Measurements from ENCODE around the gene ABCA8.
"Not testable (repeated sequence)": the region's sequence is repeated elsewhere in the genome, so short reads cannot be mapped to it uniquely, and the experiment has no call there.

ABCA8 gene, protein sequence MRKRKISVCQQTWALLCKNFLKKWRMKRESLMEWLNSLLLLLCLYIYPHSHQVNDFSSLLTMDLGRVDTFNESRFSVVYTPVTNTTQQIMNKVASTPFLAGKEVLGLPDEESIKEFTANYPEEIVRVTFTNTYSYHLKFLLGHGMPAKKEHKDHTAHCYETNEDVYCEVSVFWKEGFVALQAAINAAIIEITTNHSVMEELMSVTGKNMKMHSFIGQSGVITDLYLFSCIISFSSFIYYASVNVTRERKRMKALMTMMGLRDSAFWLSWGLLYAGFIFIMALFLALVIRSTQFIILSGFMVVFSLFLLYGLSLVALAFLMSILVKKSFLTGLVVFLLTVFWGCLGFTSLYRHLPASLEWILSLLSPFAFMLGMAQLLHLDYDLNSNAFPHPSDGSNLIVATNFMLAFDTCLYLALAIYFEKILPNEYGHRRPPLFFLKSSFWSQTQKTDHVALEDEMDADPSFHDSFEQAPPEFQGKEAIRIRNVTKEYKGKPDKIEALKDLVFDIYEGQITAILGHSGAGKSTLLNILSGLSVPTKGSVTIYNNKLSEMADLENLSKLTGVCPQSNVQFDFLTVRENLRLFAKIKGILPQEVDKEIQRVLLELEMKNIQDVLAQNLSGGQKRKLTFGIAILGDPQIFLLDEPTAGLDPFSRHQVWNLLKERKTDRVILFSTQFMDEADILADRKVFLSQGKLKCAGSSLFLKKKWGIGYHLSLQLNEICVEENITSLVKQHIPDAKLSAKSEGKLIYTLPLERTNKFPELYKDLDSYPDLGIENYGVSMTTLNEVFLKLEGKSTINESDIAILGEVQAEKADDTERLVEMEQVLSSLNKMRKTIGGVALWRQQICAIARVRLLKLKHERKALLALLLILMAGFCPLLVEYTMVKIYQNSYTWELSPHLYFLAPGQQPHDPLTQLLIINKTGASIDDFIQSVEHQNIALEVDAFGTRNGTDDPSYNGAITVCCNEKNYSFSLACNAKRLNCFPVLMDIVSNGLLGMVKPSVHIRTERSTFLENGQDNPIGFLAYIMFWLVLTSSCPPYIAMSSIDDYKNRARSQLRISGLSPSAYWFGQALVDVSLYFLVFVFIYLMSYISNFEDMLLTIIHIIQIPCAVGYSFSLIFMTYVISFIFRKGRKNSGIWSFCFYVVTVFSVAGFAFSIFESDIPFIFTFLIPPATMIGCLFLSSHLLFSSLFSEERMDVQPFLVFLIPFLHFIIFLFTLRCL (N-terminal part only)

DNA sequence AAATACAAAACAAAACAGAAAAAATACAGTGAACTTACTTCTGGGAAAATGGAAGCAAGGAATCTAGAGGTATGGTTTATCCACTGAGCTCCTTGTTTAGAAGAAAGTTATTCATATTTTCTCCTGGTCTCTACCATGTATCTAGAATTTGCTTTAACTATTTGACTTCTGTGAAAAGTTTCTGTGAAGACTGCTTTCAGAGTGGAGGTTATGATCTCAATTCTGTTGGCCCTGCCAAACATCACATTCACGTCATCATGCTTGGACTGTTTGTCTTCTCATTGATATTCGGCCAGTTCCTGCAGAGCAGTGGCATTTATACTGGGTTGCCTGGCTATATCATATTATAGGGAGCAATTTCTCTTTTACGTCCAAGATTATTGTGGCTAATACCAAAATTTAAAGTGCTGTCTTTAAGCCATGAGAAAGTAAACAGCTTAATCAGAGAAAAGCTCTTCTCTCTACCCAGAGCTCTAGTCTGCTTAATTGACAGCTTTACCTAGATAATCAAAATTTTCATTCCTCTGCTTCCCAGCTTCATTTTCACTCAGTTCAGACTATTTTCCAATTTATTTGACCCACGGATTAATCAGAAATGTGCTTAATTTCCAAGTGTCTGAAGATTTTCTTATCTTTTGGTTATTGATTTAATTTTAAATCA lies at the start of gene ABCA8:
TSS of gene ABCA8 (minus strand) at position 212 of the 661 bp plus-strand sequence. CDS start 13,358 bp downstream, outside the sequence.
- TF ChIP-seq, protein P1, sequence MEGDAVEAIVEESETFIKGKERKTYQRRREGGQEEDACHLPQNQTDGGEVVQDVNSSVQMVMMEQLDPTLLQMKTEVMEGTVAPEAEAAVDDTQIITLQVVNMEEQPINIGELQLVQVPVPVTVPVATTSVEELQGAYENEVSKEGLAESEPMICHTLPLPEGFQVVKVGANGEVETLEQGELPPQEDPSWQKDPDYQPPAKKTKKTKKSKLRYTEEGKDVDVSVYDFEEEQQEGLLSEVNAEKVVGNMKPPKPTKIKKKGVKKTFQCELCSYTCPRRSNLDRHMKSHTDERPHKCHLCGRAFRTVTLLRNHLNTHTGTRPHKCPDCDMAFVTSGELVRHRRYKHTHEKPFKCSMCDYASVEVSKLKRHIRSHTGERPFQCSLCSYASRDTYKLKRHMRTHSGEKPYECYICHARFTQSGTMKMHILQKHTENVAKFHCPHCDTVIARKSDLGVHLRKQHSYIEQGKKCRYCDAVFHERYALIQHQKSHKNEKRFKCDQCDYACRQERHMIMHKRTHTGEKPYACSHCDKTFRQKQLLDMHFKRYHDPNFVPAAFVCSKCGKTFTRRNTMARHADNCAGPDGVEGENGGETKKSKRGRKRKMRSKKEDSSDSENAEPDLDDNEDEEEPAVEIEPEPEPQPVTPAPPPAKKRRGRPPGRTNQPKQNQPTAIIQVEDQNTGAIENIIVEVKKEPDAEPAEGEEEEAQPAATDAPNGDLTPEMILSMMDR (IDR thresholded peaks at IDR 0.05; ENCODE audit: control insufficient read depth, extremely low read depth, insufficient read depth): no peak
- no peak within 1 kb of the TSS for H3K4me3 ChIP-seq (ENCODE audit: low read depth, low read length)
- DNase-seq (ENCODE audit: low read depth): no peak

DNA sequence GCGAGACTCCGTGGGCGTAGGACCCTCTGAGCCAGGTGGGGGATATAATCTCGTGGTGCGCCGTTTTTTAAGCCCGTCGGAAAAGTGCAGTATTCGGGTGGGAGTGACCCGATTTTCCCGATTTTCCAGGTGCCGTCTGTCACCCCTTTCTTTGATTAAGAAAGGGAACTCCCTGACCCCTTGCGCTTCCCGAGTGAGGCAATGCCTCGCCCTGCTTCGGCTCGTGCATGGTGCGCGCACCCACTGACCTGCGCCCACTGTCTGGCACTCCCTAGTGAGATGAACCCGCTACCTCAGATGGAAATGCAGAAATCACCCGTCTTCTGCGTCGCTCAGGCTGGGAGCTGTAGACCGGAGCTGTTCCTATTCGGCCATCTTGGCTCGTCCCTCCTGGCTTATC lies 49.6 kb upstream of the ABCA8 start:
- H3K4me3 ChIP-seq (ENCODE audit: low read depth, low read length); DNase-seq (ENCODE audit: low read depth): not testable (repeated sequence)

DNA sequence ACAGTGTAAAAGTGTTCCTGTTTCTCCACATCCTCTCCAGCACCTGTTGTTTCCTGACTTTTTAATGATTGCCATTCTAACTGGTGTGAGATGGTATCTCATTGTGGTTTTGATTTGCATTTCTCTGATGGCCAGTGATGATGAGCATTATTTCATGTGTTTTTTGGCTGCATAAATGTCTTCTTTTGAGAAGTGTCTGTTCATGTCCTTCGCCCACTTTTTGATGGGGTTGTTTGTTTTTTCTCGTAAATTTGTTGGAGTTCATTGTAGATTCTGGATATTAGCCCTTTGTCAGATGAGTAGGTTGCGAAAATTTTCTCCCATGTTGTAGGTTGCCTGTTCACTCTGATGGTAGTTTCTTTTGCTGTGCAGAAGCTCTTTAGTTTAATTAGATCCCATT lies 44.6 kb upstream of the ABCA8 start:
- not testable (repeated sequence) for H3K4me3 ChIP-seq (ENCODE audit: low read depth, low read length); DNase-seq (ENCODE audit: low read depth)

DNA sequence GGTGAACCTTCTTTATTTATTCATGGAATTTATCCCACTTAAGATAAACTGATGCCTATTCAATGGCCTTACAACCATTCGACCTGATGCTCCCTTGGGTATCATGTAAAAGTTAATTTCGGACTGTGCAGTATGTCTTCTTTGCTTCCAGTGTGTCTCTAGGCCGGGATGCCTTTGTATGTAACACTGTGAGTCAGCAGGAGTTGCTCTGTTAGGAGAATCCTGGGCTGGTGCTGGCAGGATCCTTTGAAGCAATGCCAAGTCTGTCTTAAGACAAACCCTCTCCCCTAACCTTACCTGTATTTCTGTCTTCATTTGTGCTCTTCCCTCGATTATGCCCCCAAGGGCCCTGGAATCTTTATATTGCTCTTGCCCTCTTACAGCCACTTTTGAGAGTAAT lies 37.9 kb upstream of the ABCA8 start:
- TF ChIP-seq, protein P1 (IDR thresholded peaks at IDR 0.05; ENCODE audit: control insufficient read depth, extremely low read depth, insufficient read depth): no peak
- DNase-seq (ENCODE audit: low read depth): no peak
- no peak overlapping the region for H3K4me3 ChIP-seq (ENCODE audit: low read depth, low read length)

DNA sequence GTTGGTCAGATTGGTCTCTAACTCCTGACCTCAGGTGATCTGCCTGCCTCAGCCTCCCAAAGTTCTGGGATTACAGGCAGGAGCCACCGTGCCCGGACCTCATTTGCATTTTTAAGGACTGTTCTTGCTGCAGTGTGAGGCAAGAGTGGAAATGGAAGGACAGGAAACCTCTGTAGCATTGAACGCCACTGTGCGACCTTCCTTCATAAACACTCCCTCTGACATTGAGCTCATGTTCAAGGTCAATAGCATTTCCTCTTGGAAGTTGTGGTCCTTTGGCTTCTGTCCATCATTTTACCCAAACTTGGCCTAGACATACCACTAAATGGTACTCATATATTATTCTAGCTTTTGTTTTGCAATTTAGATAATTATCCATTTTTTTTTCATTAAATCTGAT lies 32.8 kb upstream of the ABCA8 start:
- DNase-seq (ENCODE audit: low read depth): no peak
- TF ChIP-seq, protein P1 (IDR thresholded peaks at IDR 0.05; ENCODE audit: control insufficient read depth, extremely low read depth, insufficient read depth): no peak
- H3K4me3 ChIP-seq (ENCODE audit: low read depth, low read length): no peak overlapping the region

DNA sequence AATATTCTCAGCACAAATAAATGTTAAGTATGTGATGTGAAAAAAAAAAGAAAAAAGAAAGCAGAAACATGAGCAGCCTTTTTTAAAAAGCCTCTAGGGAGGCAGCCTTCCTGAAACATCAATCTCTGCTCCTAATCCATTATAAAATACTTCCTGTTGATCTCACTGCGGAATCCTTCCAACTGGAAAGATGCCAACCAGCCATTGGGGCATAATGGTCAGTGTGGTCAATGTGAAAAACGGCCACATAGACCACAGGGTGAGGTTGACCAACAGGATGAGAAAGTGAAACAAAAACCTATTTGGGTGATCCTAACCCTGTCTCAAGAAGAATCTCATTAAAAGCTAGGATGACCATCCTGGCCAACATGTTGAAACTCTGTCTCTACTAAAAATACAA lies 26.1 kb upstream of the ABCA8 start:
- no peak for DNase-seq (ENCODE audit: low read depth)
- H3K4me3 ChIP-seq (ENCODE audit: low read depth, low read length): no peak overlapping the region
- TF ChIP-seq, protein P1 (IDR thresholded peaks at IDR 0.05; ENCODE audit: control insufficient read depth, extremely low read depth, insufficient read depth): no peak

DNA sequence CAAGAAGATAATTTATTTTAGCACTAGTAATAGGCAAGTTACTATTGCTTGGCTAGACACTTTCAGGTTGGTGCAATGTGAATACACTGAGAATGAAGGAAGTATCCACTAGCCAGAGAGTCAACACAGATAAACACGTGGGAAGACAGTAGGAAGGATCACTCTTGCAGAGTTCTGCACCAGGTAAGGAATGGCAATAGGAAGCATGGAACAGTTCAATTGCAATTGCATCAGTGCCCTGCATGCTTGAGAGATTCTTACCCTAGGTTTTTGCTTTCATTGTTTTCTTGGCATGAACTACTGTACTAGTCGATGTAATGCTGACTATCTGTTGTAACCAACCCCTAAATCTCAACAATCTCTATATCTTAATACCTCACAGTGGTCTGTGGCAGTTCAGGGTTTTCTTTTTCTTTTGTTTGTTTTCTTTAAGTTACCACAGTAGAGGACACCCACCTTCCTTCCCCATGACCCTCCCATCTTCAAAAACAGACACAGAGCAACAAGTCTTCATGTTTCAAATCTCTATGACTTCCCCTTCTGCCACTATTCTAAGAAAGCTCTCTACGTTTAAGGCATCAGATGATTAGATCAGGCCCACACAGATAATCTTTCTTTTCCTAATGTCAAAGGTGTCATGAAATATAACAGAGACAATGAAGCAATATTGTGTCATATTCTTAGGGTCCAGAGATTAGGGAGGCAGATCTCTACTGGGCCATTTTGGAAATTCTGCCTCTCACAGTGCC lies 18.1 kb upstream of the ABCA8 start:
- no peak overlapping the region for H3K4me3 ChIP-seq (ENCODE audit: low read depth, low read length)
- no peak for DNase-seq (ENCODE audit: low read depth)
- TF ChIP-seq, protein P1 (IDR thresholded peaks at IDR 0.05; ENCODE audit: control insufficient read depth, extremely low read depth, insufficient read depth): no peak
